Lung (tissue), 12 donors: ENCODE measurements around the gene BRF1. TPM values are rescaled to one million over a fixed set of nuclear protein-coding genes. Genes with fewer than 3 reads are reported as not detected.

ENCODE experiments used
- ATAC-seq: fragments of 200-7000 bp; cut with Tn5 transposase; one replicate; pipeline ENCODE4 v1.9.1; 2020; ENCODE audit warnings: moderate number of reproducible peaks; ENCODE audit not compliant: insufficient read depth, low FRiP score
- DNase-seq, 3 donors: peaks; one replicate each; pipeline ENCODE4 v3.0.0-alpha.2; 2013 to 2017
- H3K27ac ChIP-seq, 2 donors: one replicate each; pipeline ENCODE4 v1.5.1; 2013; ENCODE audit warnings: mild to moderate bottlenecking in 2 of 2, moderate library complexity in 2 of 2, control low read depth in 1 of 2, inconsistent platforms in 1 of 2, low read depth in 1 of 2, low read length in 1 of 2
- H3K27me3 ChIP-seq, 3 donors: one replicate each; pipeline ENCODE4 v1.5.1; 2013; ENCODE audit warnings: low read length in 2 of 3; ENCODE audit not compliant: control insufficient read depth in 3 of 3, insufficient read depth in 3 of 3
- H3K36me3 ChIP-seq, 4 donors: one replicate each; pipeline ENCODE4 v1.5.1; 2013; ENCODE audit warnings: low read length in 4 of 4, mild to moderate bottlenecking in 1 of 4, moderate library complexity in 1 of 4; ENCODE audit not compliant: control insufficient read depth in 4 of 4, insufficient read depth in 4 of 4
- H3K4me1 ChIP-seq, 5 donors: one replicate each; pipeline ENCODE4 v1.5.1; 2013; ENCODE audit warnings: low read length in 5 of 5, mild to moderate bottlenecking in 2 of 5, moderate library complexity in 1 of 5; ENCODE audit not compliant: control insufficient read depth in 5 of 5, insufficient read depth in 5 of 5
- H3K4me3 ChIP-seq: one replicate; pipeline ENCODE4 v1.5.1; 2013; ENCODE audit warnings: mild to moderate bottlenecking, control low read depth, moderate library complexity
- H3K9ac ChIP-seq, 2 donors: one replicate each; pipeline ENCODE4 v1.5.1; 2013; ENCODE audit warnings: low read length in 2 of 2, control low read depth in 1 of 2; ENCODE audit not compliant: insufficient read depth in 1 of 2
- H3K9me3 ChIP-seq, 4 donors: one replicate each; pipeline ENCODE4 v1.5.1; 2013; ENCODE audit warnings: low read length in 3 of 4, mild to moderate bottlenecking in 1 of 4, moderate library complexity in 1 of 4; ENCODE audit not compliant: control insufficient read depth in 4 of 4, insufficient read depth in 3 of 4
- CTCF ChIP-seq: IDR thresholded peaks from 2 replicates; pipeline ENCODE4 v1.5.1; 2012; ENCODE audit warnings: mild to moderate bottlenecking; ENCODE audit errors: control extremely low read depth, extremely low read depth
- WGBS, 2 donors: extraction: QIAGEN DNeasy Blood & Tissue Kit; methylation state at CpG; one replicate each; pipeline ENCODE4 v1.1.7; 2013; 5-methylcytosine and 5-hydroxymethylcytosine counted together
- polyA plus RNA-seq, 2 donors: library from polyadenylated mRNA; stranded (reverse); fragments of 200-250 nt; gene quantifications; one replicate each; pipeline ENCODE4 v1.2.1, GENCODE V29; 2013
- total RNA-seq, 2 donors: library from RNA; depleted of rRNA in 1 of 2; stranded (reverse); fragments of >200 nt in 1 of 2; gene quantifications; one replicate each; pipeline ENCODE4 v1.2.1, GENCODE V29; 2014 to 2021
- donor health status: control.
- donor health status: control.
- donor health status: Bipolar disorder and iron deficiency.
- donor health status: healthy.
- donor health status: DM: yes; HTN: yes; CAD: no.

The BRF1 gene
- total and polyA plus RNA-seq, 4 donors = 14.2 to 55.3 (median 37.2) TPM

GRCh38 chr14:105337966-105338741 is 37.4 kb upstream of the BRF1 start:
- no peaks in the 10 kb centered on the region for H3K27me3 ChIP-seq
- peak in 2 of 3 donors; percentile 5 to 18 for DNase-seq
- H3K36me3 ChIP-seq = peaks cover 0 to 2% (median 0%) of the 10 kb centered on the region in 4 donors
- H3K4me3 ChIP-seq = no peak overlapping the region
- TF ChIP-seq CTCF = no peak
- peaks cover 0 to 22% (median 4%) of the 10 kb centered on the region in 5 donors for H3K4me1 ChIP-seq
- H3K9me3 ChIP-seq = peaks cover 0 to 2% (median 0%) of the 10 kb centered on the region in 4 donors
- ATAC-seq = no peak
- WGBS, 2 donors = 50 to 57% methylated on average over 18 of the region's 18 CpGs
- no peak overlapping the region for H3K9ac ChIP-seq
- H3K27ac ChIP-seq = peak overlapping the region; percentile 4 to 30

GRCh38 chr14:105337433-105337832 is 36.6 kb upstream of the BRF1 start:
- Histone ChIP-seq H3K36me3 (peaks cover 0 to 2% (median 0%) of the 10 kb centered on the region in 4 donors), H3K4me1 (peaks cover 0 to 29% (median 3%) of the 10 kb centered on the region in 5 donors), H3K9me3 (peaks cover 0 to 2% (median 0%) of the 10 kb centered on the region in 4 donors), H3K27ac (peak overlapping the region in 1 of 2 donors; percentile 4), H3K9ac (no peak overlapping the region), H3K27me3 (no peaks in the 10 kb centered on the region), H3K4me3 (no peak overlapping the region)
- TF ChIP-seq CTCF = no peak
- ATAC-seq (no peak), DNase-seq (no peak)
- 75 to 84% methylated on average over 6 of the region's 6 CpGs for WGBS, 2 donors

- Histone ChIP-seq H3K27me3 (no peaks in the 10 kb centered on the region), H3K4me1 (peaks cover 0 to 32% (median 3%) of the 10 kb centered on the region in 5 donors), H3K9me3 (peaks cover 0 to 2% (median 0%) of the 10 kb centered on the region in 4 donors), H3K36me3 (peaks cover 0 to 2% (median 0%) of the 10 kb centered on the region in 4 donors), H3K4me3 (no peak overlapping the region), H3K27ac (no peak overlapping the region), H3K9ac (no peak overlapping the region)
- WGBS, 2 donors = 96% methylated on average over 26 of the region's 26 CpGs
- no peak for ATAC-seq
- TF ChIP-seq CTCF = no peak
- DNase-seq = no peak
Measured at GRCh38 chr14:105336477-105337287, 35.9 kb upstream of the BRF1 start.
